ENCODE results near the gene CCDC192.

CCDC192 gene

GRCh38 chr5:127854520-127854919, 151.3 kb downstream of the CCDC192 start:
- TF ChIP-seq CTCF (conservative IDR thresholded peaks at IDR 0.05; ENCODE audit: control insufficient read depth, insufficient read depth, low read depth, low read length), result no peak
- no peak for DNase-seq (ENCODE audit: low read depth)
- no peak overlapping the region for H3K4me3 ChIP-seq (ENCODE audit: control insufficient read depth, low read depth, low read length)

GRCh38 chr5:127856292-127856691, 153.1 kb downstream of the CCDC192 start:
- H3K4me3 ChIP-seq (ENCODE audit: control insufficient read depth, low read depth, low read length), result no peak overlapping the region
- DNase-seq (ENCODE audit: low read depth), result no peak
- TF ChIP-seq CTCF (conservative IDR thresholded peaks at IDR 0.05; ENCODE audit: control insufficient read depth, insufficient read depth, low read depth, low read length), result no peak

- DNase-seq (ENCODE audit: low read depth), result no peak
- H3K4me3 ChIP-seq (ENCODE audit: control insufficient read depth, low read depth, low read length), result no peak overlapping the region
- TF ChIP-seq CTCF (conservative IDR thresholded peaks at IDR 0.05; ENCODE audit: control insufficient read depth, insufficient read depth, low read depth, low read length), result no peak
These were observed 155.1 kb downstream of the CCDC192 start for GRCh38 chr5:127858116-127858784.

- H3K4me3 ChIP-seq (ENCODE audit: control insufficient read depth, low read depth, low read length), result no peak overlapping the region
- TF ChIP-seq CTCF (conservative IDR thresholded peaks at IDR 0.05; ENCODE audit: control insufficient read depth, insufficient read depth, low read depth, low read length), result no peak
- no peak for DNase-seq (ENCODE audit: low read depth)
These were observed 157.1 kb downstream of the CCDC192 start for GRCh38 chr5:127860291-127860690.

- DNase-seq (ENCODE audit: low read depth), result no peak
- no peak overlapping the region for H3K4me3 ChIP-seq (ENCODE audit: control insufficient read depth, low read depth, low read length)
- no peak for TF ChIP-seq CTCF (conservative IDR thresholded peaks at IDR 0.05; ENCODE audit: control insufficient read depth, insufficient read depth, low read depth, low read length)
These were observed 160.0 kb downstream of the CCDC192 start for GRCh38 chr5:127863161-127863560.

- TF ChIP-seq CTCF (conservative IDR thresholded peaks at IDR 0.05; ENCODE audit: control insufficient read depth, insufficient read depth, low read depth, low read length), result no peak
- H3K4me3 ChIP-seq (ENCODE audit: control insufficient read depth, low read depth, low read length), result no peak overlapping the region
- DNase-seq (ENCODE audit: low read depth), result no peak
These were observed 160.6 kb downstream of the CCDC192 start for GRCh38 chr5:127863610-127864395.

Measured in fibroblast of mammary gland (primary cell).